Activated naive CD8-positive, alpha-beta T cell treated with anti-CD3 and anti-CD28 coated beads, Interleukin-2, amount 10 ng/mL, durations not matched to agents 7 days and 5 days (primary cell): Measurements from ENCODE around the gene TIRAP. TPM values are rescaled to one million over a fixed set of nuclear protein-coding genes. Genes with fewer than 3 reads are reported as not detected.

Source experiments
- ATAC-seq: fragments of 150-1000 bp; cut with Tn5 transposase; one replicate; pipeline ENCODE4 v1.10.0; 2021; ENCODE audit warnings: low read depth, moderate library complexity
- POLR2A ChIA-PET: fragments of 350-600 bp; sonication (Branson Sonifier 250); formaldehyde crosslinking; loops from one replicate; lab custom pipeline; 2021; ENCODE audit warnings: antibody characterized with exemption; lab: Charles Lee
- DNase-seq: peaks from one replicate; pipeline ENCODE4 v3.0.0; 2021
- H3K27ac Mint-ChIP-seq: one replicate; pipeline ENCODE4 v1.8.0; 2022; ENCODE audit warnings: mild to moderate bottlenecking, mixed read lengths
- H3K27me3 Mint-ChIP-seq: one replicate; pipeline ENCODE4 v1.8.0; 2022; ENCODE audit warnings: mild to moderate bottlenecking, moderate library complexity, mixed read lengths
- H3K36me3 Mint-ChIP-seq: one replicate; pipeline ENCODE4 v1.8.0; 2021; ENCODE audit warnings: mild to moderate bottlenecking, mixed read lengths
- H3K4me1 Mint-ChIP-seq: one replicate; pipeline ENCODE4 v1.8.0; 2021; ENCODE audit warnings: mixed read lengths
- H3K4me3 Mint-ChIP-seq: one replicate; pipeline ENCODE4 v1.8.0; 2022; ENCODE audit warnings: mild to moderate bottlenecking, moderate library complexity, mixed read lengths
- H3K9me3 Mint-ChIP-seq: one replicate; pipeline ENCODE4 v1.8.0; 2021; ENCODE audit warnings: mixed read lengths
- total RNA-seq, 2 experiments: library from RNA; stranded (reverse); gene quantifications; one replicate each; pipeline ENCODE4 v1.2.3, GENCODE V29; 2021

The TIRAP gene
- total RNA-seq, 2 experiments from 2014 or later = 15.6 to 18.8 TPM

- H3K9me3 Mint-ChIP-seq = no peaks in the 10 kb centered on the region
- DNase-seq (no peak), ATAC-seq (no peak)
- H3K4me3 Mint-ChIP-seq = no peak overlapping the region
- H3K4me1 Mint-ChIP-seq = peaks cover 8% of the 10 kb centered on the region
- no peaks in the 10 kb centered on the region for H3K27me3 Mint-ChIP-seq
- H3K36me3 Mint-ChIP-seq = peaks cover 4% of the 10 kb centered on the region
- H3K27ac Mint-ChIP-seq = peak overlapping the region; percentile 65
- POLR2A ChIA-PET = no interaction called here
Measured at GRCh38 chr11:126334659-126335462, 52.0 kb downstream of the TIRAP start.

- H3K27ac Mint-ChIP-seq = no peak overlapping the region
- H3K4me1 Mint-ChIP-seq = peaks cover 8% of the 10 kb centered on the region
- POLR2A ChIA-PET = no interaction called here
- no peak for ATAC-seq
- no peak overlapping the region for H3K4me3 Mint-ChIP-seq
- peaks cover 4% of the 10 kb centered on the region for H3K36me3 Mint-ChIP-seq
- H3K9me3 Mint-ChIP-seq = no peaks in the 10 kb centered on the region
- no peak for DNase-seq
- no peaks in the 10 kb centered on the region for H3K27me3 Mint-ChIP-seq
Measured at GRCh38 chr11:126335463-126335760, 52.5 kb downstream of the TIRAP start.

GRCh38 chr11:126336138-126336541 is 53.2 kb downstream of the TIRAP start:
- peaks cover 8% of the 10 kb centered on the region for H3K4me1 Mint-ChIP-seq

DNA sequence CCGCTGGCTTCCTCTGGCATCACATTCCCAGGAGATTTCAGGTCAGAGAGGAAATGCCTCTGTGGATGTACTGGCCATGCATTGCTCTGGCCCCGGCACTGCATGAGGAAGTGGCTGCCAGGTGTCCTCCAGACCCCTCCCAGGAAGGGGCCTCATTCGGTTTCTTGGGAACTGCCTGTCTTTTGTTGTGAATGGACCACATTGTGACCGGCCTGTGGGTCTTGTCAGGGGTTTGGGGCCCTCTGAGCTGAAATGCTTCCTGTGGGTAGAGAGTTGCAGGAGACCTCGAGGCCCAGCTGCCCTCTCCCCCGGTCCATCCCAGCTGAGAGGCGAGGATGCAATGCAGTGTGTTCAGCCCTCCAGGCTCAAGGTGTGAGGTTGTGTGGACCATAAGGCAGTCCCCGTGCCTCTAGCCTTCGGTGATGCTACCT is 53.8 kb downstream of the TIRAP start:
- DNase-seq (no peak), ATAC-seq (no peak)
- Mint-ChIP-seq H3K9me3 (no peaks in the 10 kb centered on the region), H3K36me3 (peaks cover 7% of the 10 kb centered on the region), H3K27me3 (no peaks in the 10 kb centered on the region), H3K4me3 (no peak overlapping the region), H3K4me1 (peaks cover 11% of the 10 kb centered on the region), H3K27ac (peak overlapping the region; percentile 76)
- POLR2A ChIA-PET = no interaction called here

More at GRCh38 chr11:126336138-126336541, 53.2 kb downstream of the TIRAP start:
- H3K36me3 Mint-ChIP-seq = peaks cover 4% of the 10 kb centered on the region
- ATAC-seq (peak; percentile 48), DNase-seq (no peak)
- no peak overlapping the region for H3K4me3 Mint-ChIP-seq
- peak overlapping the region; percentile 76 for H3K27ac Mint-ChIP-seq
- no peaks in the 10 kb centered on the region for H3K9me3 Mint-ChIP-seq
- no peaks in the 10 kb centered on the region for H3K27me3 Mint-ChIP-seq
- POLR2A ChIA-PET = no interaction called here

DNA sequence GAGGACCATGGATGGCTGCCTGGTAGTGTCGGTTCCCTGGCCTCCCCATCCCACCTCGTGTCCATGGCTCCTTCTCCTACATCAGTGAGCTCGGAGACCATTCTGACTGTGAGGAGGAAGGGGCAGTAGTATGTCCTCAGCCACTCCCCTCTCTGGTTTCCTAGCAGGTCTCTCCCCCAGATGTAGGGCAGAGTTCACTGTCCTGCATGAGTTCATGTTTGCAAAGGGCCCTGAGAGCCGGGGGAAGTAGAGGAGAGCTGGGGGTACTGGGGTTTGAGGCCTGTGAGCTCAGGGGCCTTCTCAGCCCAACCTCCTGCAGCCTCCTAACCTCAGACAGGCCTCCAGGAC is 54.2 kb downstream of the TIRAP start:
- no peak for ATAC-seq
- no peak overlapping the region for H3K4me3 Mint-ChIP-seq
- no peaks in the 10 kb centered on the region for H3K9me3 Mint-ChIP-seq
- peaks cover 7% of the 10 kb centered on the region for H3K36me3 Mint-ChIP-seq
- H3K4me1 Mint-ChIP-seq = peaks cover 15% of the 10 kb centered on the region
- POLR2A ChIA-PET = interaction anchor here (0.8 to 1.3 kb wide), 2 partner anchors 17 to 18 kb away, joined by 3 to 4 read pairs; no protein-coding TSS in a partner anchor
- peak overlapping the region; percentile 22 for H3K27ac Mint-ChIP-seq
- no peak for DNase-seq
- H3K27me3 Mint-ChIP-seq = no peaks in the 10 kb centered on the region

DNA sequence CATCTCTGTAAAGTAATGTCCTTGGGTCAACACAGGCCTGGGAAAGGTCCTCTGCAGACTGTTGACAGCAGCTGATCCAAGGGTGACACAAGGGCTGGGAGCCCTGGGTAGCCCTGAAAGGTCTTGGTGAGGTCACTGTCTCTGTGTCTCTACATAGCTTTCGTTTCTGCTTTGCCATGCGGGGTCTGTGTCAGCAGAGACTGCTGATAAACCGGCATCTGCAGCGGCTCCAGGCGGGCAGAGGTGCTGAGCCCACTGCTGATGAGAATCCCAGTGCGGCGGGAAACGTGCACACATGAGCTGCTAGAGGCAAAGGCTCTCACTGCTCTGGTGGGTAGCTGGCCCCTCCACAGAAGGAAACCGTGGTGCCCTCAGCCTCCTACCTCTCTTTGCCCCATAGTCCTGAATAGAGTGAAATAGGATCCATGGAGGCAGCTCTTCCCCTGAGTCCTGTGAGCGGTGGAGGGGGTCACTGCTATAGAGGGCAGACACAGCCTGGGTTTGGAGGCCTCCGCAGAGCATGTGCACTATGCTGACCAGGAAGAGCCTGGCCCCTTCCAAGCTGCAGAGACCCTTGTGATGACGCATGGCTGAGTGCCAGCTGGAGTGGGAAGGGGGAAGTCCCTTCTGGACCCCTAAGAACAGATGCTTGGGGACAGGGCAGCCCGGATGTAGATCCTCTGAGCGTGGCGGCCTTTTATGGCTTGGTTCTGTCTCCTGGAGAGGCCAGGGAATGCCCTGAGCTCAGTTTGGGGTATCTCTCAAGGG is 54.8 kb downstream of the TIRAP start:
- Mint-ChIP-seq H3K4me3 (no peak overlapping the region), H3K4me1 (peaks cover 19% of the 10 kb centered on the region), H3K27me3 (no peaks in the 10 kb centered on the region), H3K27ac (peak overlapping the region; percentile 22), H3K9me3 (no peaks in the 10 kb centered on the region), H3K36me3 (peaks cover 7% of the 10 kb centered on the region)
- POLR2A ChIA-PET = interaction anchor here (0.8 to 1.3 kb wide), 2 partner anchors 16 to 19 kb away, joined by 3 to 4 read pairs; no protein-coding TSS in a partner anchor
- no peak for ATAC-seq
- DNase-seq = no peak

GRCh38 chr11:126338346-126339055 is 55.6 kb downstream of the TIRAP start:
- Mint-ChIP-seq H3K27me3 (no peaks in the 10 kb centered on the region), H3K9me3 (no peaks in the 10 kb centered on the region), H3K27ac (peak overlapping the region; percentile 32), H3K4me3 (no peak overlapping the region), H3K36me3 (peaks cover 7% of the 10 kb centered on the region), H3K4me1 (peaks cover 20% of the 10 kb centered on the region)
- ATAC-seq (no peak), DNase-seq (no peak)
- POLR2A ChIA-PET = interaction anchor here (1.3 kb wide), 1 partner anchor 20 kb away, joined by 4 read pairs; no protein-coding TSS in a partner anchor

DNA sequence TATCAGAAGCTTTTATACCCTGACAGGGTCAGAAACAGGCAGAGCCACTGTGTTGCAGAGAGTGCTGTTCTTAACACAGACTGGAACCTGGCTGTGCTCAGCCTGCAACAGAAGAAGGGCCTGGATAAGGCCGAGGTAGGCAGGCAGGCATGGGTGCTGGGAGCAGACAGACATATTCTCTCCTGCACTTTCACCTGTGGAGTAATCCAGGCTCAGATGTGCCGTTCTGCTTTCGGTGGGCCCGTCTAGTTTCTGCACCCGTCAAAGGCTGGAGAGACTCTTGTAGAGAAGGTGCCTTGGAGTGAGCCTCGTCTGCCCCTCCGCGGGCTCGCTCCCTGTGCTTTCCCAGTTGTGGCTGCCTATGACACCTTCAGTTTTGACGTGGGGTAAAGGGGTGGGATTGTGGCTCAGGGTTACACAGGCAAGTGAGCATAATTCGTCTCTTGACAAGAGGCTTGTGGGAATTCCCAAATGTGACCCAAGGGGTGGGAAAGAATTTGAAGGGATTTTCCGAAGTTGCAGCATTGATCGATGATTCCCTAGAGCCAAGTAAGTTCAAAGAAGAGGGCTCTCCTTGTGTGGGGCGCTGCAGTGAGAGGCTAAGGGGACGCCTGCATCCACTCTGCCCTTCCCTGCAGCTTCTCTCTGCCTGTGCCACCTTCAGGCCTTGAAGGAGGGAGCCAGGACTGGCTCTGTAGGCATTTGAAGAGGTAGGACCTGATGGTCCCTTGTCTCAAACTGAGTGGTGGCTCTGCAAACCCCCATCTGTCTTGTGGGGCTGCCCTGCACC is 56.4 kb downstream of the TIRAP start:
- POLR2A ChIA-PET = no interaction called here
- no peak for DNase-seq
- Mint-ChIP-seq H3K27ac (no peak overlapping the region), H3K4me1 (peaks cover 22% of the 10 kb centered on the region), H3K36me3 (peaks cover 11% of the 10 kb centered on the region), H3K9me3 (no peaks in the 10 kb centered on the region), H3K4me3 (no peak overlapping the region), H3K27me3 (no peaks in the 10 kb centered on the region)
- no peak for ATAC-seq

DNA sequence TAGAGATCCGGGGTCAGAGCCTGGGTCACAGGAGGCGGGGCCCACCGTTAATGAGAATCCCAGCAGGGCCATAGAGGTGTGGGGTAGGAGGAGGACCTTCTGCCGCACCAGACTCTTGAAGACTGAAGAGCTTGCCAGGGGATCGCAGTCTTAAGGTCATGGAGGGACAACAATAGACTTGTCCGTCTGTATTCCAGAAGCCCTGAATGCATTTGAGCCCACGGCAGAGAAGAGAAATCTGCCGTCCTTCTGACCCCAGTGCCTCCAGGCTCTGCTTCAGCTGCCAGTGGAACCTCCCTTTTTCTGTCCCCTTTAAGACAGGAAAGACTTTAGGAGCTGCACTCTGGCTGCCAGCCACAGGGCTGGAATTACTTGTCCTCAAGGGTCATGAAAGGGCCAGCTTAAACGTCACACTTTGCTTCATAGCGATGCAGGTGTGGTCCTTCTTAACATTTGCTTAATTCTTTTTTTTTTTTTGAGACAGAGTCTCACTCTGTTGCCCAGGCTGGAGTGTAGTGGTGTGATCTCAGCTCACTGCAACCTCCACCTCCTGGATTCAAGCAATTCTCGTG is 57.1 kb downstream of the TIRAP start:
- H3K4me3 Mint-ChIP-seq = no peak overlapping the region
- no peaks in the 10 kb centered on the region for H3K27me3 Mint-ChIP-seq
- no peak for ATAC-seq
- no peaks in the 10 kb centered on the region for H3K9me3 Mint-ChIP-seq
- H3K36me3 Mint-ChIP-seq = peaks cover 12% of the 10 kb centered on the region
- POLR2A ChIA-PET = interaction anchor here (0.8 kb wide), 1 partner anchor 14 kb away, joined by 3 read pairs; no protein-coding TSS in a partner anchor
- no peak overlapping the region for H3K27ac Mint-ChIP-seq
- peaks cover 21% of the 10 kb centered on the region for H3K4me1 Mint-ChIP-seq
- no peak for DNase-seq

DNA sequence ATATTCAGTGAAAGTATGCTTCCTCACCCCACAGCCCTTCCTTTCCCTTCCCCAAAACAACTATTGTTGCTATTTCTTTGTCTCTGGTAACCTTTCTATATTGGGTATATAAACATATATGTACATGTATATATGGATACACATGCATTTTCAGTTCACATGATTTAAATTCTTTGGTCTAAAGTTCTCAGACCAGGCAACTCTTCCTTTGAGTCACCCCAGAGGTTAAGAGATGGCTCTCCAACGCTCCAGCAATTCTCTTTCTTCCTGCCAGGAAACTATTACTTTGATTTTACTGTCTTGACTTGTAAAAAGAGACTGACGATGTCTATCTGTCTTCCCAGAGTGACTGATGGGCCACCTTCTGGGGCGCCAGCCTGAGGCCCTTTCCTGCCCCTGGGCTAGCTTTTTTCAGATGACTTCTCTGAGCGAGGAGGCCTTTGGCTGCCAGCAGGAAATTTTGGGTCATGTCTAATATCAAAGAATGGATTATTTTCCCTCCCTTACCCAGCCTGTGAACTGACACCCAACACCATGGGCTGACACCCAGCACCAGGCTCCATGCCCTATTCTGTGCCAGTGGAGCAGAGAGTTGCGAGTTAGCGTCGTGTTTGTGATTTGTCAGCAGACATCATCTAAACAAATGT is 58.2 kb downstream of the TIRAP start:
- peaks cover 12% of the 10 kb centered on the region for H3K36me3 Mint-ChIP-seq

GRCh38 chr11:126341760-126342161 is 58.9 kb downstream of the TIRAP start:
- no peak overlapping the region for H3K4me3 Mint-ChIP-seq
- H3K4me1 Mint-ChIP-seq = peaks cover 22% of the 10 kb centered on the region
- no peak for DNase-seq
- H3K9me3 Mint-ChIP-seq = no peaks in the 10 kb centered on the region
- no peaks in the 10 kb centered on the region for H3K27me3 Mint-ChIP-seq
- POLR2A ChIA-PET = no interaction called here
- H3K36me3 Mint-ChIP-seq = peaks cover 10% of the 10 kb centered on the region
- peak overlapping the region; percentile 47 for H3K27ac Mint-ChIP-seq
- ATAC-seq = no peak

More for the DNA sequence above, 58.2 kb downstream of the TIRAP start:
- DNase-seq (no peak), ATAC-seq (no peak)
- H3K27me3 Mint-ChIP-seq = no peaks in the 10 kb centered on the region
- no peak overlapping the region for H3K4me3 Mint-ChIP-seq
- H3K9me3 Mint-ChIP-seq = no peaks in the 10 kb centered on the region
- H3K27ac Mint-ChIP-seq = peak overlapping the region; percentile 75
- POLR2A ChIA-PET = no interaction called here
- peaks cover 23% of the 10 kb centered on the region for H3K4me1 Mint-ChIP-seq

- ATAC-seq (no peak), DNase-seq (no peak)
- Mint-ChIP-seq H3K27ac (no peak overlapping the region), H3K27me3 (no peaks in the 10 kb centered on the region), H3K4me1 (peaks cover 22% of the 10 kb centered on the region), H3K4me3 (no peak overlapping the region), H3K9me3 (no peaks in the 10 kb centered on the region), H3K36me3 (peaks cover 10% of the 10 kb centered on the region)
- POLR2A ChIA-PET = interaction anchor here (0.7 kb wide), 1 partner anchor 85 kb away, joined by 4 read pairs; no protein-coding TSS in a partner anchor
Measured at GRCh38 chr11:126343051-126343450, 60.2 kb downstream of the TIRAP start.
